RPMI7951 (cell line): ENCODE measurements around the gene ZFP82. TPM values are rescaled to one million over a fixed set of nuclear protein-coding genes. Genes with fewer than 3 reads are reported as not detected.

ENCODE experiments used
- DNase-seq: peaks from one replicate; pipeline ENCODE4 v3.0.0-alpha.2; 2012; ENCODE audit warnings: low read depth
- total RNA-seq: library from RNA; depleted of rRNA; stranded (reverse); fragments of >200 nt; shearing (Covaris generic); gene quantifications from 2 replicates; pipeline ENCODE4 v1.2.3, GENCODE V29; 2014; rRNA removed

Gene ZFP82
- total RNA-seq = 6.6 and 7.4 TPM in 2 replicates

GRCh38 chr19:36418287-36419001 lies at the start of gene ZFP82:
Gene ZFP82 (minus strand): TSS chr19:36418644. CDS start chr19:36409789, 8,855 bp downstream.
- DNase-seq = peak; percentile 81

- no peak for DNase-seq
Observed at GRCh38 chr19:36460046-36460445, 41.6 kb upstream of the ZFP82 start.

DNA sequence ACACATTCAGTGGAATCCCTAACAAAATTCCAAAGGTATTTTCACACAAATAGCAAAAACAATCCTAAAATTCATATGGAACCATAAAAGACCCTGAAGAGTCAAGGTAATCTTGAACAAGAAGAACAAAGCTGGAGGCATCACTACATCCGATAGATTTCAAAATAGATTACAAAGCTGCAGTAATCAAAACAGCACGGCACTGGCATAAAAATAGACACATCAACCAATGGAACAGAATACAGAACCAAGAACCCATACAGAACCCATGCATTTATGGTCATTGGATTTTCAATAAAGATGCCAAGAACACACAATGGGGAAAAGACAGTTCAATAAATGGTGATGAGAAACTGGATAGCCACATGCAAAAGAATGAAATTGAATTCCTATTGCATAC lies 38.4 kb upstream of the ZFP82 start:
- no peak for DNase-seq

GRCh38 chr19:36449059-36449670 lies 30.7 kb upstream of the ZFP82 start:
- no peak for DNase-seq

DNA sequence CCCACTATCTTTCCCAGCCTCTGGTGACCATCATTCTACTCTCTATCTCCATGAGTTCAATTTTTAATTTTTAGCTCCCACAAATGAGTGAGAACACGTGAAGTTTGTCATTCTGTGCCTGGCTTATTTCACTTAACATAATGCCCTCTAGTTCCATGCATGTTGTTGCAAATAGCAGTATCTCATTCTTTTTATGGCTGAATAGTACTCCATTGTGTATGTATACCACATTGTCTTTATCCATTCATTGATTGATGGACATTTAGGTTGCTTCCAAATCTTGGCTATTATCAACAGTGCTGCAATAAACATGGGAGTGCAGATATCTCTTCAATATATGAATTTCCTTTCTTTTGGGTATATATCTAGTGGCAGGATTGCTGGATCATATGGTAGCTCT lies 22.9 kb upstream of the ZFP82 start:
- no peak for DNase-seq

DNA sequence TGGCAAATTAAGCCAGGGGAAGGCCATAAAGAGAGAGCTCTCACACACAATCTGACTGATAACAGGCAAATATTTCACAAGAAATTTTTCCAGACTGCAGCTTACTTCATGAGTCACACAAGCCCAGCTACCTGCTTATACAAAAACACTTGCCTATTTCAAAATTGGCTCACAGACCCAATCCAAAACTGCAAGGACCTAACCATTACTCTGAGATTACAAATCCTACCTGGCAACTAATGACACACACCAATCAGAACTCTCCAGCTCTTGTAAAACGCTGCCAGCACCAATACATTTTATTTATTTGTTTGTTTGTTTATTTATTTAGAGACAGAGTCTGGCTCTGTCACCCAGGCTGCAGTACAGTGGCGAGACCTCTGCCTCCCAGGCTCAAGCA lies 18.1 kb upstream of the ZFP82 start:
- DNase-seq = peak; percentile 21

DNA sequence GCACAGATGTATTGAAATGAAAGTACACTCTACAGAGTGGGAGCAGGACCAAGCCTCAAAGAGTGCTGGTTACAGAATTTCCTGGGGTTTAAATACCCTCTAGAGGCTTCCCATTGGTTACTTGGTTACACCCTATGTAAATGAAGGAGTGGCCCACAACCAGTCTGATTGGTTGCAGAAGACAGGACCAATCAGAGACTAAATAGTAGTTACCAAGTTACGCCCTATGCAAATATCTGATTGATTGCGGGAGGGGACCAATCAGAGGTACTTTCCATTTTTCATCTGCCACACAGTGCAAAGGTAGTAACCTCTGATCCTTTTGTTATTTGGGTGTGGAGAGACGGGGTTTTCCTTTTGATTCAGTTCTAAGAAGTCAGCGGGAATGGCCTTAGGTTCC lies 5.5 kb upstream of the ZFP82 start:
- DNase-seq = no peak

DNA sequence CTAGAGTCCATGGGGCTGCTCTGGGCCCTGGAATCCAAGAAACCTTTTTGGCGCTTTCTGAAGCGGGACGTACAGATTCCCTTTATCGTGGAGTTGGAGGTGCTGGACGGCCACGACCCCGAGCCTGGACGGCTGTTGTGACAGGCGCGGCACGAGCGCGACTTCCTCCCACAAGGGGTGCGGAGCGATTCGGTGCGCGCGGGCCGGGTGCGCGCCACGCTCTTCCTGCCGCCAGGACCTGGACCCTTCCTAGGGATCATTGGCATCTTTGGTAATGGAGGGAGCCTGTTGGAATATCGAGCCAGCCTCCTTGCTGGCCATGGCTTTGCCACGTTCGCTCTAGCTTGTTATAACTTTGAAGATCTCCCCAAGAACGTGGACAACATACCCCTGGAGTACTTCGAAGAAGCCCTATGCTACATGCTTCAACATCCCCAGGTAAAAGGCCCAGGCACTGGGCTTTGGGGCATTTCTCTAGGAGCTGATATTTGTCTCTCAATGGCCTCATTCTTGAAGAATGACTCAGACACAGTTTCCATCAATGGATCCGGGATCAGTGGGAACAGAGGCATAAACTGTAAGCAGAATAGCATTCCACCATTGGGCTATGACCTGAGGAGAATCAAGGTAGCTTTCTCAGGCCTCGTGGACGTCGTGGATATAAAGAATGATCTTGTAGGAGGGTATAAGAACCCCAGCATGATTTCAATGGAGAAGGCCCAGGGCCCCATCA lies 3.5 kb upstream of the ZFP82 start:
- peak; percentile 40 for DNase-seq

DNA sequence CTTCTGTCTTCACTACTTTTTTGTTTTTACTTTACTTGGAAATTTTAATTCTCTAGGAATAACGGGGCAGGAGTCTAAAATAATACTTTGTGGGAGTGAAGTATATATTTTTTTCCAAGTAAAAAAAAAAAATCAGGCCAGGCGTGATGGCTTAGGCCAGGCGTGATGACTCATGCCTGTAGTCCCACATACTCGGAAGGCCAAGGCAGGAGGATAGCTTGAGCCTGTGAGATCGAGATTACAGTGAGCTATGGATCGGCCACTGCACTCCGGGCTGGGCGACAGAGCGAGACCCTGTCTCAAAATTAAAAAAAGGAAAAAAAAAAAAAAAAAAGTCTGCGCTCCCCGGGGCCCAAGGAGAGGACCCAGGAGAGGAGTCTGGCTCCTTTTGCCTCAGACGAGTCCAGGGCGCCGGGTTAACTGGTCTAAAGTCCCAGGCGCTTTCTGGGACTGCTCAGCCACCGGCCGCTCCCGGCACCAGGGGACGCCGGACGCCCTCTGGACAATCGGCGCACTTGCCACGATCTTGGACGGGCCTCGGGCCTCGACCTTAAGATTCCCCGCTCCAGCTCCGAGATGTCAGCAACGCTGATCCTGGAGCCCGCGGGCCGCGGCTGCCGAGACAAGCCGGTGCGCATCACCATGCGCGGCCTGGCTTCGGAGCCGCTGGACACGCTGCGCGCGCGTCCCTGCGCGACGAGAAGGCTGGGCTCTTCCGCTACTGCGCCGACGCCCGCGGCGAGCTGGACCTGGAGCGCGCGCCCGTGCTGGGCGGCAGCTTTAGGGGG lies 2.7 kb upstream of the ZFP82 start:
- peak; percentile 70 for DNase-seq

GRCh38 chr19:36417752-36418286 lies 625 bp downstream of the ZFP82 start:
- DNase-seq = no peak

DNA sequence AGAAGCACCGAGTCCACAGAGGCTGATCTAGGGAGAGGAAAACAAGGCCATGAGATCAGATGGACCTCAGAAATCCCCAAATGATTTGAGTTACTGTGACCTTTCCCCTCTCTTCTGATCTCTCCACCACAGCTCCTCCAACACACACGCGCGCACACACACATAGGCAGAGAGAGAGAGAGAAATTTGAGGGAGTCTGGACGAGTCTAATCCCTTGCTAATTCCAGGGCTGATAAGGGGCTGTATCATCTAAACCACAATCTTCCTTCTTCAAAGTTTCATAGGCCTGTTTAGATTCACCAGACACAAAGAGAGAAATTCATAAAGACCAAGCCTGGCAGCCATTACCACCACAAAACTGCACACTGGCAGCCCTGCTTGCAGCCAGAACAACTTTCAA lies 8.6 kb downstream of the ZFP82 start:
- DNase-seq = no peak

DNA sequence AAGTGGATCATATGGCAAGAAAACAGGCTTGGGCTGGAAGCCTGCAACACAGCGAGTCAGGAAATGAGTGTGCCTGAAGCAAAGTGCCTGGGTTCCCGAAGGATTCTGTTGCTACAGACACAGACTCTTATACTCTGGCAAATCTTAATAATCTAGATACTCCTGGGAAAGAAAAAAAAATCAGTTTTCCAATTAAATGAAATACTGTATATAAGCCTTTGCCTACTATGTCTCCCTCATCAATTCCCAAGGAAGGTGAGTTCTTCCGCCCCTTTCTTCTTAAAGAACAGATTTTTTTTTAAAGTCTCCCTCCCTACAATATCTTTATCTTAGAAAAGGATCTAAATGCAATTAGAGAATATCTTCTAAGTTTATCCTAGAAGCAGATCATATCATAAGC lies 10.3 kb downstream of the ZFP82 start:
- DNase-seq = no peak

DNA sequence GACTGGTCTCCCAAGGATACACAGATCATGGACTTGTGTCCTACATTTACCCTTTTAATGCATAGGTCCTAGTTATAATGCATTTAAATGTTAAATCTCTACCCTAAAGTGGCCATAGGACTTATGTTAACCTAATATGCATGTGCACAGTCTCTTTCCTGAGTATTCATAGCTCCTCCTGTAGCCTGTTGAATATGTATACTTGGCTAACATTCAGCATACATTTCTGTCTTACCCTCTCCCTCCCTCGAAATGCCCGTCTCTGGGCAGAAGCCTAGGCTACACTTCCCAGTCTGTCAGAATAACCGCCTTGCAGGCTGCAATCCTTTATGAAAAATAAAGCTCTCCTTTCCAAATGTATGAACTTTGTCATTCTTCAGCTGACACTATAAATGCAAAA lies 13.9 kb downstream of the ZFP82 start:
- DNase-seq = no peak

- DNase-seq = no peak
Observed at GRCh38 chr19:36401475-36401874, 17.0 kb downstream of the ZFP82 start.

- DNase-seq = no peak
Observed at GRCh38 chr19:36398571-36398970, 19.9 kb downstream of the ZFP82 start.

GRCh38 chr19:36392916-36393673 lies 25.3 kb downstream of the ZFP82 start:
- no peak for DNase-seq

- DNase-seq = no peak
Observed at GRCh38 chr19:36379510-36379819, 39.0 kb downstream of the ZFP82 start.

GRCh38 chr19:36378625-36379509 lies 39.6 kb downstream of the ZFP82 start, which contains the start of gene ZFP14:
Gene ZFP14 (minus strand): TSS chr19:36379201. CDS start chr19:36367892, 11,309 bp downstream.
- peak; percentile 95 for DNase-seq

- DNase-seq = no peak
Observed at GRCh38 chr19:36377541-36378178, 40.8 kb downstream of the ZFP82 start.
